Natural killer cell (primary cell): ENCODE results near the gene RTTN. TPM values are rescaled to one million over a fixed set of nuclear protein-coding genes. Genes with fewer than 3 reads are reported as not detected.

Experiments
- ATAC-seq, 3 donors: fragments of 150-1000 bp in 2 of 3; fragments of 200-7000 bp in 1 of 3; cut with Tn5 transposase; 1 replicate in 1 of 3; 2 replicates in 2 of 3; pipeline ENCODE4 v1.10.0; 2021; ENCODE audit warnings: mild to moderate bottlenecking in 2 of 3, moderate library complexity in 2 of 3
- DNase-seq, 2 donors: peaks; one replicate each; pipeline versions ENCODE4 v3.0.0 to v3.0.0-alpha.2; 2013 to 2021; ENCODE audit warnings: mixed read lengths in 1 of 2
- H3K27ac ChIP-seq: one replicate; pipeline ENCODE4 v1.5.1; 2013; ENCODE audit warnings: mild to moderate bottlenecking, low read length
- H3K27me3 ChIP-seq: one replicate; pipeline ENCODE4 v1.6.1; 2013; ENCODE audit warnings: low read length; ENCODE audit not compliant: control insufficient read depth, insufficient read depth
- H3K36me3 ChIP-seq: one replicate; pipeline ENCODE4 v1.6.1; 2013; ENCODE audit warnings: low read length; ENCODE audit not compliant: control insufficient read depth, insufficient read depth
- H3K4me1 ChIP-seq: one replicate; pipeline ENCODE4 v1.6.1; 2013; ENCODE audit warnings: low read length; ENCODE audit not compliant: control insufficient read depth, insufficient read depth
- H3K4me3 ChIP-seq: one replicate; pipeline ENCODE4 v1.5.1; 2013; ENCODE audit warnings: low read length
- H3K9me3 ChIP-seq: one replicate; pipeline ENCODE4 v1.6.1; 2013; ENCODE audit warnings: low read length; ENCODE audit not compliant: control insufficient read depth, insufficient read depth
- H3K27ac Mint-ChIP-seq, 2 donors: one replicate each; pipeline ENCODE4 v1.8.0; 2022; ENCODE audit warnings: mild to moderate bottlenecking in 2 of 2, mixed read lengths in 2 of 2, moderate library complexity in 1 of 2
- H3K27me3 Mint-ChIP-seq, 2 donors: one replicate each; pipeline ENCODE4 v1.8.0; 2022; ENCODE audit warnings: low read depth in 2 of 2, mixed read lengths in 2 of 2
- H3K36me3 Mint-ChIP-seq: one replicate; pipeline ENCODE4 v1.8.0; 2022; ENCODE audit warnings: mixed read lengths
- H3K4me1 Mint-ChIP-seq, 2 donors: one replicate each; pipeline ENCODE4 v1.8.0; 2022; ENCODE audit warnings: mixed read lengths in 2 of 2
- H3K4me3 Mint-ChIP-seq: one replicate; pipeline ENCODE4 v1.8.0; 2022; ENCODE audit warnings: mild to moderate bottlenecking, moderate library complexity, mixed read lengths
- H3K9me3 Mint-ChIP-seq, 2 donors: one replicate each; pipeline ENCODE4 v1.8.0; 2022; ENCODE audit warnings: mixed read lengths in 2 of 2
- WGBS: methylation state at CpG from one replicate; pipeline ENCODE4 v1.1.7; 2013; ENCODE audit warnings: missing lambda C conversion rate; ENCODE audit not compliant: insufficient coverage; 5-methylcytosine and 5-hydroxymethylcytosine counted together
- intact Hi-C: fragments of 100-400 bp; cut with micrococcal nuclease; formaldehyde crosslinking; loops from one replicate; pipeline ENCODE4 v1.14.2; 2022
- total RNA-seq, 4 donors: library from RNA; stranded (reverse); fragments of 120-200 nt in 1 of 4; gene quantifications; one replicate each; pipeline versions ENCODE4 v1.2.3 to v1.2.4, GENCODE V29; 2013 to 2022
- TF ChIP-seq, protein P1 (sequence below): fragments of 200-600 bp; IDR thresholded peaks from one replicate; pipeline ENCODE4 v1.8.0; 2022; ENCODE audit warnings: antibody characterized with exemption

The RTTN gene
- total RNA-seq, 3 donors from 2014 or later (not counting 1 experiment from before 2014, with no cell fraction given) = 33.0 to 41.0 (median 35.5) TPM

DNA sequence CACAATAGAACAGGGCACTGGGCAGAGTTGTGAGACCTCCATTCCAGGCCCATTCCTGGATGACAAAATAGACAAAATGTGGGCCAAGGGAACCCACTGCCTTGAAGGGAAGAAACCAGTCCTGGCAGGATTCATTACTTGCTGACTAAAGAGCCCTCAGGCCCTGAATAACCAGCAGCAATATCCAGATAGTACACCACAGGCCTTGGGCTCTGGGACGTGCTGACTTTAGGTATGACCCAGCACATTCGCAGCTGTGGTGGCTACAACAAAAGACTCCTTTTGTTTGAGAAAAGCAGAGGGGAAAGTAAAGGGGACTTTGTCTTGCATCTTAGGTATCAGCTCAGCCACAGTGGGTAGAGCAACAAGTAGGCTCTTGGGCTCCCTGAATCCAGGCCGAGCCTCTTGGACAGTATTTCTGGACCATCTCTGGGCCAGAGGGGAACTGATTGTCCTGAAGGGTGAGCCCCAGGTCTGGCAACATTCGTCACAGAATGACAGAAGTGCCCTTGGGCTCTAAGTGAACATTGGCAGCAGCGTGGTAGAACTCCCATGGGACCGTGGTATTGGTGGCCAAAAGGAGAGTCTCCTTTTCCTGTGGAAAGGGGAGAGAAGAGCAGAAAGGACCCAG lies 167.9 kb downstream of the RTTN start:
- intact Hi-C loops = no loop called here
- Histone ChIP-seq H3K4me3 (no peak overlapping the region), H3K27me3 (no peaks in the 10 kb centered on the region), H3K27ac (no peak overlapping the region), H3K36me3 (no peaks in the 10 kb centered on the region), H3K4me1 (no peaks in the 10 kb centered on the region), H3K9me3 (no peaks in the 10 kb centered on the region)
- no peaks in the 10 kb centered on the region for H3K27me3 Mint-ChIP-seq
- peaks cover under 1 to 5% of the 10 kb centered on the region in 2 donors for H3K4me1 Mint-ChIP-seq
- H3K9me3 Mint-ChIP-seq = no peaks in the 10 kb centered on the region
- no peak overlapping the region for H3K27ac Mint-ChIP-seq
- no peak overlapping the region for H3K4me3 Mint-ChIP-seq
- WGBS = 92% methylated on average over 6 of the region's 6 CpGs
- ATAC-seq (no peak), DNase-seq (no peak)
- TF ChIP-seq, protein P1, sequence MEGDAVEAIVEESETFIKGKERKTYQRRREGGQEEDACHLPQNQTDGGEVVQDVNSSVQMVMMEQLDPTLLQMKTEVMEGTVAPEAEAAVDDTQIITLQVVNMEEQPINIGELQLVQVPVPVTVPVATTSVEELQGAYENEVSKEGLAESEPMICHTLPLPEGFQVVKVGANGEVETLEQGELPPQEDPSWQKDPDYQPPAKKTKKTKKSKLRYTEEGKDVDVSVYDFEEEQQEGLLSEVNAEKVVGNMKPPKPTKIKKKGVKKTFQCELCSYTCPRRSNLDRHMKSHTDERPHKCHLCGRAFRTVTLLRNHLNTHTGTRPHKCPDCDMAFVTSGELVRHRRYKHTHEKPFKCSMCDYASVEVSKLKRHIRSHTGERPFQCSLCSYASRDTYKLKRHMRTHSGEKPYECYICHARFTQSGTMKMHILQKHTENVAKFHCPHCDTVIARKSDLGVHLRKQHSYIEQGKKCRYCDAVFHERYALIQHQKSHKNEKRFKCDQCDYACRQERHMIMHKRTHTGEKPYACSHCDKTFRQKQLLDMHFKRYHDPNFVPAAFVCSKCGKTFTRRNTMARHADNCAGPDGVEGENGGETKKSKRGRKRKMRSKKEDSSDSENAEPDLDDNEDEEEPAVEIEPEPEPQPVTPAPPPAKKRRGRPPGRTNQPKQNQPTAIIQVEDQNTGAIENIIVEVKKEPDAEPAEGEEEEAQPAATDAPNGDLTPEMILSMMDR = no peak
- H3K36me3 Mint-ChIP-seq = peaks cover 7% of the 10 kb centered on the region

- Mint-ChIP-seq H3K4me3 (no peak overlapping the region), H3K27me3 (no peaks in the 10 kb centered on the region), H3K27ac (no peak overlapping the region), H3K9me3 (no peaks in the 10 kb centered on the region), H3K4me1 (peaks cover 4 to 5% of the 10 kb centered on the region in 2 donors), H3K36me3 (peaks cover 7% of the 10 kb centered on the region)
- Histone ChIP-seq H3K9me3 (no peaks in the 10 kb centered on the region), H3K4me1 (no peaks in the 10 kb centered on the region), H3K36me3 (no peaks in the 10 kb centered on the region), H3K4me3 (no peak overlapping the region), H3K27ac (no peak overlapping the region), H3K27me3 (no peaks in the 10 kb centered on the region)
- ATAC-seq = no peak
- no peak for DNase-seq
- TF ChIP-seq, protein P1 = no peak
- 91% methylated on average over 8 of the region's 8 CpGs for WGBS
- intact Hi-C loops = no loop called here
These were observed 168.6 kb downstream of the RTTN start for GRCh38 chr18:70036771-70037347.

- H3K27me3 Mint-ChIP-seq = no peaks in the 10 kb centered on the region
- no peaks in the 10 kb centered on the region for H3K9me3 ChIP-seq
- no peaks in the 10 kb centered on the region for H3K36me3 ChIP-seq
- no peak overlapping the region for H3K4me3 ChIP-seq
- no peak overlapping the region for H3K4me3 Mint-ChIP-seq
- H3K27me3 ChIP-seq = no peaks in the 10 kb centered on the region
- no peak overlapping the region for H3K27ac ChIP-seq
- H3K9me3 Mint-ChIP-seq = no peaks in the 10 kb centered on the region
- H3K4me1 ChIP-seq = no peaks in the 10 kb centered on the region
- H3K27ac Mint-ChIP-seq = no peak overlapping the region
- no peak for DNase-seq
- peaks cover 4 to 5% of the 10 kb centered on the region in 2 donors for H3K4me1 Mint-ChIP-seq
- intact Hi-C loops = no loop called here
- peaks cover 7% of the 10 kb centered on the region for H3K36me3 Mint-ChIP-seq
- 100% methylated on average over 2 of the region's 2 CpGs for WGBS
- no peak for ATAC-seq
- TF ChIP-seq, protein P1 = no peak
These were observed 169.3 kb downstream of the RTTN start for GRCh38 chr18:70036168-70036567.
